WTC11 (cell line): ENCODE results near the gene PCIF1. TPM values are rescaled to one million over a fixed set of nuclear protein-coding genes. Genes with fewer than 3 reads are reported as not detected.

Experiments
- ATAC-seq: fragments of 200-7000 bp; cut with Tn5 transposase; 2 replicates; pipeline ENCODE4 v1.10.0; 2021; ENCODE audit warnings: mild to moderate bottlenecking, moderate library complexity
- CTCF ChIA-PET: fragments of 300-600 bp; sonication (Branson Sonifier 250); formaldehyde crosslinking; loops from one replicate; lab custom pipeline; 2021; ENCODE audit warnings: antibody characterized with exemption; lab: Charles Lee
- POLR2A ChIA-PET: fragments of 350-600 bp; sonication (Branson Sonifier 250); formaldehyde crosslinking; loops from one replicate; lab custom pipeline; 2021; ENCODE audit warnings: antibody characterized with exemption; lab: Charles Lee
- DNase-seq: peaks from one replicate; pipeline ENCODE4 v3.0.0; 2021; ENCODE audit warnings: low spot score
- H3K27ac Mint-ChIP-seq: 2 replicates; pipeline ENCODE4 v1.8.0; 2021; ENCODE audit warnings: mixed read lengths
- H3K27me3 Mint-ChIP-seq: 2 replicates; pipeline ENCODE4 v1.8.0; 2021; ENCODE audit warnings: low read depth, mild to moderate bottlenecking, moderate library complexity, mixed read lengths
- H3K36me3 Mint-ChIP-seq: 2 replicates; pipeline ENCODE4 v1.8.0; 2021; ENCODE audit warnings: mixed read lengths
- H3K4me1 Mint-ChIP-seq: 2 replicates; pipeline ENCODE4 v1.8.0; 2022; ENCODE audit warnings: mixed read lengths
- H3K4me3 Mint-ChIP-seq: 2 replicates; pipeline ENCODE4 v1.8.0; 2021; ENCODE audit warnings: mild to moderate bottlenecking, moderate library complexity, mixed read lengths
- H3K9me3 Mint-ChIP-seq: 2 replicates; pipeline ENCODE4 v1.8.0; 2021; ENCODE audit warnings: mixed read lengths
- AR ChIP-seq: fragments of 250-450 bp; sonication (Bioruptor Pico); IDR thresholded peaks from 2 replicates; pipeline ENCODE4 v1.9.0; 2021; ENCODE audit warnings: mild to moderate bottlenecking
- CBFB ChIP-seq: sonication (generic); formaldehyde crosslinking; IDR thresholded peaks from 2 replicates; pipeline ENCODE4 v1.8.1; 2022; ENCODE audit warnings: mild to moderate bottlenecking, low read depth, missing genetic modification reagents
- ESRRA ChIP-seq: sonication (generic); formaldehyde crosslinking; IDR thresholded peaks from 2 replicates; pipeline ENCODE4 v1.8.1; 2022; ENCODE audit warnings: mild to moderate bottlenecking, missing genetic modification reagents, borderline replicate concordance
- GRHL2 ChIP-seq: fragments of 250-450 bp; sonication (Bioruptor Pico); IDR thresholded peaks from 2 replicates; pipeline ENCODE4 v1.8.0; 2022; ENCODE audit warnings: mild to moderate bottlenecking, moderate library complexity; ENCODE audit not compliant: insufficient replicate concordance, severe bottlenecking
- NFATC4 ChIP-seq: fragments of 250-450 bp; sonication (Bioruptor Pico); IDR thresholded peaks from 2 replicates; pipeline ENCODE4 v1.9.0; 2021; ENCODE audit warnings: mild to moderate bottlenecking
- RELA ChIP-seq: sonication (generic); formaldehyde crosslinking; IDR thresholded peaks from 2 replicates; pipeline ENCODE4 v1.8.1; 2022; ENCODE audit warnings: missing genetic modification reagents, mild to moderate bottlenecking, borderline replicate concordance
- SMAD3 ChIP-seq: sonication (generic); formaldehyde crosslinking; IDR thresholded peaks from 2 replicates; pipeline ENCODE4 v1.8.0; 2022; ENCODE audit warnings: missing genetic modification reagents, mild to moderate bottlenecking, borderline replicate concordance
- STAT6 ChIP-seq: sonication (generic); formaldehyde crosslinking; conservative IDR thresholded peaks from 2 replicates; pipeline ENCODE4 v1.8.1; 2023; ENCODE audit warnings: mild to moderate bottlenecking, low read depth, missing genetic modification reagents, moderate library complexity
- TCF7 ChIP-seq: sonication (generic); formaldehyde crosslinking; IDR thresholded peaks from 2 replicates; pipeline ENCODE4 v1.8.0; 2022; ENCODE audit warnings: mild to moderate bottlenecking, low read depth, missing genetic modification reagents, moderate library complexity
- ZBTB21 ChIP-seq: sonication (generic); formaldehyde crosslinking; IDR thresholded peaks from 2 replicates; pipeline ENCODE4 v1.8.1; 2023; ENCODE audit warnings: mild to moderate bottlenecking, missing genetic modification reagents, borderline replicate concordance
- ZNF232 ChIP-seq: sonication (generic); formaldehyde crosslinking; IDR thresholded peaks from 2 replicates; pipeline ENCODE4 v1.8.0; 2022; ENCODE audit warnings: mild to moderate bottlenecking, missing genetic modification reagents
- total RNA-seq: library from RNA; stranded (reverse); gene quantifications from 3 replicates; pipeline ENCODE4 v1.2.3, GENCODE V29; 2021
- TF ChIP-seq, protein P1 (sequence below): sonication (generic); formaldehyde crosslinking; IDR thresholded peaks from 2 replicates; pipeline ENCODE4 v1.8.0; 2022; ENCODE audit warnings: mild to moderate bottlenecking, missing genetic modification reagents
- TF ChIP-seq, protein P2 (sequence below): fragments of 250-450 bp; sonication (Bioruptor Pico); IDR thresholded peaks from 2 replicates; pipeline ENCODE4 v1.8.0; 2021; ENCODE audit warnings: mild to moderate bottlenecking
- TF ChIP-seq, protein P3 (sequence below): fragments of 250-450 bp; sonication (Bioruptor Pico); IDR thresholded peaks from 2 replicates; pipeline ENCODE4 v1.9.0; 2021; ENCODE audit warnings: mild to moderate bottlenecking, borderline replicate concordance
- TF ChIP-seq, protein P4 (sequence below): sonication (generic); formaldehyde crosslinking; IDR thresholded peaks from 2 replicates; pipeline ENCODE4 v1.8.1; 2023; ENCODE audit warnings: mild to moderate bottlenecking, missing genetic modification reagents, moderate library complexity
- TF ChIP-seq, protein P5 (sequence below): sonication (generic); formaldehyde crosslinking; IDR thresholded peaks from 2 replicates; pipeline ENCODE4 v1.8.1; 2022; ENCODE audit warnings: missing genetic modification reagents, borderline replicate concordance

Gene PCIF1
- total RNA-seq, 1 experiment from 2014 or later, result 42.2 TPM

DNA sequence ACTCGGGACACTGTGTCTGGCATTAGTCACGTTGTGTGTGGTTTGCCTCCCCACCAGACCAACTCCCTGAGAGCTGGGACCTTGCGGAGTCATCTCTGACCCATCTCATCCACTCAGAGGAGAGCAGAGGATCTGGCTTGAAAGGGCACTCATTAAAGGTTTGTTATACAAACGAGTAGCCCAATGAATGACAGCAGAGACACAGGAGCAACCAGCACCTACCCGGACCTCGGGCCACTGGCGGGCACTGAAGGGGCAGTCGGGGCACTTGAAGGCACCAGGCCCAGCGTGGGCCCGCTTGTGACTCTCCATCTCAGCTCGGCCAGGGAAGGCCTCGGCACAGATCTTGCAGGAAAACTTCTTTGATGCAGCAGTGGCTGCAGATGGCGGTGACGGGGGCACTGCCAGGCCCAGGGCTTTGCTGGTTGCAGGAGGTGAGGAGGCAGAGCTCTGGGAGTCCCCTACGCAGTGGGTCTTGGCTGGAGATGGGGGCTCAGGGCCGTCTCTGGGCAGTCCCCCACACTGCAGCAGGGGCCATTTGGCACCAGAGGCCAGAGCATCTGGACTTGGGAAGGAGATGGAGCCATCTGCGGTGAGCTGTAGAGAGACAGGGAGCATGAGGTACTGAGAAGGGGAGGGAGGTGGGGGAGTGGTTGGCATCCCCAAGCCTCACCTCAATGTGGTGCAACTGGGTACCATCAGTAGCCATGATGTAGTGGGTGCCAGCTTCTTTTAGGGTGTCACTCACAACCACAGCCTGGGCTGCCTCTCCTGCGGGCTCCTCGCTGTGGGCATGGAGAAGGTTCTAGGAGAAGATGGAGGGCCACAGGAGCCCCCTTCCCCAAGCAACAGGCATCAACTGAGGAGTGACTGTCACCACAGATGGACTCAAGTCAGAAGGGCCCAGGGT lies 17.7 kb downstream of the PCIF1 start:
- no peak overlapping the region for H3K4me3 Mint-ChIP-seq
- H3K9me3 Mint-ChIP-seq, result no peaks in the 10 kb centered on the region
- TF ChIP-seq ZNF232, result no peak
- TF ChIP-seq ESRRA (CRISPR knock-in tag), result no peak
- no peak for TF ChIP-seq ZBTB21 (CRISPR knock-in tag)
- TF ChIP-seq, protein P1, sequence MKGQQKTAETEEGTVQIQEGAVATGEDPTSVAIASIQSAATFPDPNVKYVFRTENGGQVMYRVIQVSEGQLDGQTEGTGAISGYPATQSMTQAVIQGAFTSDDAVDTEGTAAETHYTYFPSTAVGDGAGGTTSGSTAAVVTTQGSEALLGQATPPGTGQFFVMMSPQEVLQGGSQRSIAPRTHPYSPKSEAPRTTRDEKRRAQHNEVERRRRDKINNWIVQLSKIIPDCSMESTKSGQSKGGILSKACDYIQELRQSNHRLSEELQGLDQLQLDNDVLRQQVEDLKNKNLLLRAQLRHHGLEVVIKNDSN (CRISPR knock-in tag), result no peak
- TF ChIP-seq, protein P2, sequence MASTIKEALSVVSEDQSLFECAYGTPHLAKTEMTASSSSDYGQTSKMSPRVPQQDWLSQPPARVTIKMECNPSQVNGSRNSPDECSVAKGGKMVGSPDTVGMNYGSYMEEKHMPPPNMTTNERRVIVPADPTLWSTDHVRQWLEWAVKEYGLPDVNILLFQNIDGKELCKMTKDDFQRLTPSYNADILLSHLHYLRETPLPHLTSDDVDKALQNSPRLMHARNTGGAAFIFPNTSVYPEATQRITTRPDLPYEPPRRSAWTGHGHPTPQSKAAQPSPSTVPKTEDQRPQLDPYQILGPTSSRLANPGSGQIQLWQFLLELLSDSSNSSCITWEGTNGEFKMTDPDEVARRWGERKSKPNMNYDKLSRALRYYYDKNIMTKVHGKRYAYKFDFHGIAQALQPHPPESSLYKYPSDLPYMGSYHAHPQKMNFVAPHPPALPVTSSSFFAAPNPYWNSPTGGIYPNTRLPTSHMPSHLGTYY (CRISPR knock-in tag), result no peak
- no peak for TF ChIP-seq TCF7
- TF ChIP-seq RELA (CRISPR knock-in tag), result no peak
- no peak for TF ChIP-seq SMAD3 (CRISPR knock-in tag)
- TF ChIP-seq STAT6 (CRISPR knock-in tag), result no peak
- TF ChIP-seq, all 79 proteins: peak for 0
- no peaks in the 10 kb centered on the region for H3K27me3 Mint-ChIP-seq
- CTCF ChIA-PET, result interaction anchor here (0.8 to 1.7 kb wide), 4 partner anchors 18 to 52 kb away, joined by 3 to 5 read pairs (median 3); no protein-coding TSS in a partner anchor
- H3K4me1 Mint-ChIP-seq, result peaks cover 5% of the 10 kb centered on the region
- peaks cover 21% of the 10 kb centered on the region for H3K36me3 Mint-ChIP-seq
- POLR2A ChIA-PET, result interaction anchor here (1.2 to 1.5 kb wide), 2 partner anchors 14 to 18 kb away, joined by 3 read pairs; no protein-coding TSS in a partner anchor
- peak overlapping the region; percentile 76; the same call in 1 of the 2 replicates for H3K27ac Mint-ChIP-seq
- DNase-seq (no peak), ATAC-seq (no peak)

DNA sequence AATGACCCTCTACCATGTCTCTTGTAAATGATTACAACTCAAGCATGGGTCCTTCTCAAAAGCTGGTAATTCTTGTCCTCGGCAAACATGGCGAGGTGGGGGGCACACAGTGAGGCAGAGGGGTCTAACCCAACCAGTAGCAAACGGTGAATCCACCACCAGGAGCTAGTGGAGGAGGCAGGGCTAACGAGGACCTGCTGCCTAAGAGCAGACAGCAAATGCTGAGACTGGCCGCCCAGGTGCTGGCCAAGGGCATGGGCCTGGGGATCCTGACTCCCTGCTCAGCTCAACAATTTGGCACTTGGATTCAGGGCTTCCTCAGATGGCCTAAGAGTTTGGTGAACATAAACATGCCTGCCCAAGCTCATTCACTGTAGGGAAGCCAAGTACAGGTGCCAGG lies 18.4 kb downstream of the PCIF1 start:
- CTCF ChIA-PET, result interaction anchor here (0.8 to 1.1 kb wide), 3 partner anchors 17 to 51 kb away, joined by 3 read pairs; no protein-coding TSS in a partner anchor
- Mint-ChIP-seq H3K36me3 (peaks cover 21% of the 10 kb centered on the region), H3K27me3 (no peaks in the 10 kb centered on the region), H3K4me1 (peaks cover 5% of the 10 kb centered on the region), H3K9me3 (no peaks in the 10 kb centered on the region), H3K4me3 (no peak overlapping the region), H3K27ac (no peak overlapping the region)
- ATAC-seq (no peak), DNase-seq (no peak)
- POLR2A ChIA-PET, result no interaction called here
- TF ChIP-seq AR (no peak), CBFB (CRISPR knock-in tag) (no peak), NFATC4 (CRISPR knock-in tag) (no peak), GRHL2 (CRISPR knock-in tag) (no peak), SMAD3 (CRISPR knock-in tag) (no peak), ZNF232 (no peak)
- TF ChIP-seq, protein P3, sequence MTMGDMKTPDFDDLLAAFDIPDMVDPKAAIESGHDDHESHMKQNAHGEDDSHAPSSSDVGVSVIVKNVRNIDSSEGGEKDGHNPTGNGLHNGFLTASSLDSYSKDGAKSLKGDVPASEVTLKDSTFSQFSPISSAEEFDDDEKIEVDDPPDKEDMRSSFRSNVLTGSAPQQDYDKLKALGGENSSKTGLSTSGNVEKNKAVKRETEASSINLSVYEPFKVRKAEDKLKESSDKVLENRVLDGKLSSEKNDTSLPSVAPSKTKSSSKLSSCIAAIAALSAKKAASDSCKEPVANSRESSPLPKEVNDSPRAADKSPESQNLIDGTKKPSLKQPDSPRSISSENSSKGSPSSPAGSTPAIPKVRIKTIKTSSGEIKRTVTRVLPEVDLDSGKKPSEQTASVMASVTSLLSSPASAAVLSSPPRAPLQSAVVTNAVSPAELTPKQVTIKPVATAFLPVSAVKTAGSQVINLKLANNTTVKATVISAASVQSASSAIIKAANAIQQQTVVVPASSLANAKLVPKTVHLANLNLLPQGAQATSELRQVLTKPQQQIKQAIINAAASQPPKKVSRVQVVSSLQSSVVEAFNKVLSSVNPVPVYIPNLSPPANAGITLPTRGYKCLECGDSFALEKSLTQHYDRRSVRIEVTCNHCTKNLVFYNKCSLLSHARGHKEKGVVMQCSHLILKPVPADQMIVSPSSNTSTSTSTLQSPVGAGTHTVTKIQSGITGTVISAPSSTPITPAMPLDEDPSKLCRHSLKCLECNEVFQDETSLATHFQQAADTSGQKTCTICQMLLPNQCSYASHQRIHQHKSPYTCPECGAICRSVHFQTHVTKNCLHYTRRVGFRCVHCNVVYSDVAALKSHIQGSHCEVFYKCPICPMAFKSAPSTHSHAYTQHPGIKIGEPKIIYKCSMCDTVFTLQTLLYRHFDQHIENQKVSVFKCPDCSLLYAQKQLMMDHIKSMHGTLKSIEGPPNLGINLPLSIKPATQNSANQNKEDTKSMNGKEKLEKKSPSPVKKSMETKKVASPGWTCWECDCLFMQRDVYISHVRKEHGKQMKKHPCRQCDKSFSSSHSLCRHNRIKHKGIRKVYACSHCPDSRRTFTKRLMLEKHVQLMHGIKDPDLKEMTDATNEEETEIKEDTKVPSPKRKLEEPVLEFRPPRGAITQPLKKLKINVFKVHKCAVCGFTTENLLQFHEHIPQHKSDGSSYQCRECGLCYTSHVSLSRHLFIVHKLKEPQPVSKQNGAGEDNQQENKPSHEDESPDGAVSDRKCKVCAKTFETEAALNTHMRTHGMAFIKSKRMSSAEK (CRISPR knock-in tag), result no peak
- TF ChIP-seq, protein P4, sequence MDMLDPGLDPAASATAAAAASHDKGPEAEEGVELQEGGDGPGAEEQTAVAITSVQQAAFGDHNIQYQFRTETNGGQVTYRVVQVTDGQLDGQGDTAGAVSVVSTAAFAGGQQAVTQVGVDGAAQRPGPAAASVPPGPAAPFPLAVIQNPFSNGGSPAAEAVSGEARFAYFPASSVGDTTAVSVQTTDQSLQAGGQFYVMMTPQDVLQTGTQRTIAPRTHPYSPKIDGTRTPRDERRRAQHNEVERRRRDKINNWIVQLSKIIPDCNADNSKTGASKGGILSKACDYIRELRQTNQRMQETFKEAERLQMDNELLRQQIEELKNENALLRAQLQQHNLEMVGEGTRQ (CRISPR knock-in tag), result no peak
- TF ChIP-seq, protein P5, sequence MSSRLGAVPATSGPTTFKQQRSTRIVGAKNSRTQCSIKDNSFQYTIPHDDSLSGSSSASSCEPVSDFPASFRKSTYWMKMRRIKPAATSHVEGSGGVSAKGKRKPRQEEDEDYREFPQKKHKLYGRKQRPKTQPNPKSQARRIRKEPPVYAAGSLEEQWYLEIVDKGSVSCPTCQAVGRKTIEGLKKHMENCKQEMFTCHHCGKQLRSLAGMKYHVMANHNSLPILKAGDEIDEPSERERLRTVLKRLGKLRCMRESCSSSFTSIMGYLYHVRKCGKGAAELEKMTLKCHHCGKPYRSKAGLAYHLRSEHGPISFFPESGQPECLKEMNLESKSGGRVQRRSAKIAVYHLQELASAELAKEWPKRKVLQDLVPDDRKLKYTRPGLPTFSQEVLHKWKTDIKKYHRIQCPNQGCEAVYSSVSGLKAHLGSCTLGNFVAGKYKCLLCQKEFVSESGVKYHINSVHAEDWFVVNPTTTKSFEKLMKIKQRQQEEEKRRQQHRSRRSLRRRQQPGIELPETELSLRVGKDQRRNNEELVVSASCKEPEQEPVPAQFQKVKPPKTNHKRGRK, result no peak
